Measurements from ENCODE around the gene DECR2.
A peak's percentile ranks its signal among the peaks of the same experiment; 100 is the strongest.
"Not testable (repeated sequence)": the region's sequence is repeated elsewhere in the genome, so short reads cannot be mapped to it uniquely, and the experiment has no call there.

Gene DECR2

DNA sequence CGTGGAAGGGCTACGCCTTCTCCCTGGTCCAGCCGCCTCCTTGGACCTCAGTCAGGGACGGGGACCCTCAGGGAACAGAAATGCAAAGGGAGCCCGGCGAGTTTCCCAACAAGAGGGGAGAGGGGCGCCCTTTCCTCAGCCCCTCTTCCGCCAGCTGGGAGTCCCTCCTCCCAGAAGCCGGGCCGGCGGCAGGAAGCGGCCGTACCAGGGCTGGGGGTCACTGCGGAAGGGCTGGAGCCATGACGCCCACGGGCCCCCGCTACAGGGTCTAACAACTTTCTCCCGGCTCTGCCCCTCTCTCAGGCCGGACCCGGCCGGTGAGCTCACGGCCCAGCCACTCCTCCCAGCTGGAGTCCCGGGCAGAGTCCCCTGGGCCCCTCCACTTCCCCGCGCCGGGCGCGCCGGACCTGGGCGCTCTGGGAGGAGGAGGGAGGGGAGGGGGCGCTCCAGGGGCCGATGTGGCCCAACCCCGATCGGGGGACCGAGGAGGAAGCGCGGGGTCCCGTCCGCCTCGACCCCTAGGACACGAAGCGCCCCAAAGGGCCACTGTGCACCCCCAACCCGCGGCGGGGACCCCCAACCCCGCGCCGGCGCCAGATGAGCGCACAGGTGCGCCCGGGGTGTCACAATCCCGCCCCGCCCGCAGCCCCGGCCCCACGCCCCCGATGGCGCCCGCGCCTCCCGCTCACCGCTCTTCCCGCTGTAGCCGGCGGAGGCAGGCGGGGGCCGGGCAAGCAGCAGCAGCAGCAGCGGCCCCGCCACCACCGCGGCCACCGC is 20.5 kb upstream of the DECR2 start:
- Histone ChIP-seq H3K27ac (ENCODE audit: low read depth, low read length) (peak overlapping the region; percentile 71; the same call in 1 of the 2 replicates), H3K36me3 (ENCODE audit: insufficient read depth, low read length) (peaks cover 14% of the 10 kb centered on the region), H3K4me1 (ENCODE audit: insufficient read depth, low read length) (peaks cover 18% of the 10 kb centered on the region), H3K4me3 (ENCODE audit: low read length) (peak overlapping the region; percentile 90), H3K27me3 (ENCODE audit: insufficient read depth, low read length) (peaks cover 16% of the 10 kb centered on the region; the same call in 1 of the 2 replicates), H3K9ac (ENCODE audit: low read depth, low read length) (peak overlapping the region; percentile 66), H3K9me3 (ENCODE audit: insufficient read depth, low read depth, low read length) (no peaks in the 10 kb centered on the region)
- under 1% methylated on average over 73 of the region's 73 CpGs for WGBS

DNA sequence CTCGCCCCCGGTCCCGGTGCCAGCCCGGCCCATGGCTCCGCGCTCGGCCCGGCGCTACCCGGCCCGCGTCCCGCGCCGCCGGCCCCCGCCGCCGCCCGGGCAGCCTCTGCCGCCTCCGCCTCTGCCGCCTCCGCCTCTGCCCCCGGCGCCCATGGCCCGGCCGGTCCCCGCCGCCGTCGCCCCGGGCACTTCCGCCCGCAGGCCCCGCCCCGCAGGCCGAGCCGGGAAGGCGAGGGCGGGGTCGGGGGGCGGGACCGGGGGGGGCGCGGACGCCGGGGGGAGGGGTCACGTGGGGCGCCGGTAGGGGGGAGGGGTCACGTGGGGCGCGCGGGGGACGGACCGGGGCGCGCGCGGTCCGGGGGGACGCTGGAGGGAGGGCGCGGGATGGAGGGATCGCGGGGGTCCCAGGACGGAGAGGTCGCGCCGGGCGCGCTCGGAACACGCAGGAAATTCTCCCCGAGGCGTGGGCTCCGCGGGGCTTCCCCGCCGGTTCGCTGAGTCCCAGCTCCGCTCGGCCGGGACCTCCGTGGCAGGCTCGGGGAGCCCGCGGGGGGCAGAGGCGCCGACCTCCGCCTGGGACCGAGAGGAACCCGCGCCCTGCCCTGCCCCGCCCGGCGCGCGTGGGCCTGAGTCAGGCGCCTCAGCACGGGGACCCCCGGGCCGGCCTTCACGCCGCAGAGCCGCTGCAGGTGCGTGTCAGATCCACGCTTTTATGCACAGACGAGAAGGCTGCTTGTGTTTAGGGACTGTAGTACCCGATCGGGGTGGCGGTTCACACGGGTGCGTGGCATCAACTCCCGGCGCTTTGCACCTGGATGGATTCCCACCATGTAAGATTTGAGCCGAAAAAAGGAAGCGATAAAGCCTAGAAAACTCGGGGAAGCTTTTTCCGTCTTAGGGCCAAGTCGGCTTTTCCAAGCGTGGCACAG is 19.6 kb upstream of the DECR2 start, which contains the start of gene PGAP6:
PGAP6 (minus strand) TSS at position 190 of the 929 bp plus-strand sequence; CDS start at position 33, 157 bp downstream.
- under 1% methylated on average over 104 of the region's 123 CpGs for WGBS
- Histone ChIP-seq H3K27ac (ENCODE audit: low read depth, low read length) (peak within 1 kb of the TSS; percentile 90), H3K9ac (ENCODE audit: low read depth, low read length) (peak within 1 kb of the TSS; percentile 77), H3K27me3 (ENCODE audit: insufficient read depth, low read length) (peaks cover 16% of the 10 kb centered on the region; the same call in 1 of the 2 replicates), H3K4me3 (ENCODE audit: low read length) (peak within 1 kb of the TSS; percentile 90), H3K9me3 (ENCODE audit: insufficient read depth, low read depth, low read length) (no peaks in the 10 kb centered on the region), H3K4me1 (ENCODE audit: insufficient read depth, low read length) (peaks cover 18% of the 10 kb centered on the region), H3K36me3 (ENCODE audit: insufficient read depth, low read length) (peaks cover 5% of the 10 kb centered on the region)

DNA sequence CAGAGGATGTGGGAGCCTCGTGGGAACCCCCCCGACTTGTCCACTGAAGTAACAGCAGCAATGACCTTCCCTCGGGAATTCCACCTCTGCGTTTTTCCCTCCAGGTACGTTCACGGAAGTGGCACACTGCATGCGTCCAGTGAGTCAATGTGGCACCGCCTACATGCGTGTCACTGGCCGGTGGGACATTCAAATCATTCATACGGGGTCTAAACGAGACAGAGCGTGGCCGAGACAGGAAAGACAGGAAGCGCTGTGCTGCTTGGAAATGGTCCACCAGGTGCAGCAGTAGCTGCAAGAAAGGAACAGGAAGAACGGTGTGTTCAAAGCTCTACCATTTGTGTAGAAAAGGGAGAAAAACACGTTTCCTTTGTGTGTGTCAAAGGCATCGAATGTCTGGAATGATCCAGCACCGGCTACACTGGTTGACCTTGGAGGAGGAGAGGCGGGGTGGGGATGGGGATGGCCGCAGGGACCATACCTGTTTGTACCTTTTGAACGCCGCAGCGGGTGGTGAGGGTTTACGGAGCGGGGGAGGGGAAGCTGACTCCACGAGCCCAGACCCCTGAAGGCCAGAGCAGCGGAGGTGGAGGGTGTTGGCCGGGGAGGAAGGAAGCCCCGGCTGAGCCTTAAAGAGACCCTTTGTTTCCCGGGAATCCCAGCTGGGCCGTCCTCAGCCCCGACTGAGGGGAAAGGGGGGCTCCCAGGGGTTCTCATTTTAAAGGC is 18.2 kb upstream of the DECR2 start:
- H3K4me1 ChIP-seq (ENCODE audit: insufficient read depth, low read length), result peaks cover 18% of the 10 kb centered on the region
- peak overlapping the region; percentile 90 for H3K27ac ChIP-seq (ENCODE audit: low read depth, low read length)
- H3K27me3 ChIP-seq (ENCODE audit: insufficient read depth, low read length), result peaks cover 16% of the 10 kb centered on the region; the same call in 1 of the 2 replicates
- peak overlapping the region; percentile 83 for H3K4me3 ChIP-seq (ENCODE audit: low read length)
- H3K36me3 ChIP-seq (ENCODE audit: insufficient read depth, low read length), result no peaks in the 10 kb centered on the region
- WGBS, result 2% methylated on average over 33 of the region's 33 CpGs
- H3K9me3 ChIP-seq (ENCODE audit: insufficient read depth, low read depth, low read length), result no peaks in the 10 kb centered on the region
- peak overlapping the region; percentile 40 for H3K9ac ChIP-seq (ENCODE audit: low read depth, low read length)

DNA sequence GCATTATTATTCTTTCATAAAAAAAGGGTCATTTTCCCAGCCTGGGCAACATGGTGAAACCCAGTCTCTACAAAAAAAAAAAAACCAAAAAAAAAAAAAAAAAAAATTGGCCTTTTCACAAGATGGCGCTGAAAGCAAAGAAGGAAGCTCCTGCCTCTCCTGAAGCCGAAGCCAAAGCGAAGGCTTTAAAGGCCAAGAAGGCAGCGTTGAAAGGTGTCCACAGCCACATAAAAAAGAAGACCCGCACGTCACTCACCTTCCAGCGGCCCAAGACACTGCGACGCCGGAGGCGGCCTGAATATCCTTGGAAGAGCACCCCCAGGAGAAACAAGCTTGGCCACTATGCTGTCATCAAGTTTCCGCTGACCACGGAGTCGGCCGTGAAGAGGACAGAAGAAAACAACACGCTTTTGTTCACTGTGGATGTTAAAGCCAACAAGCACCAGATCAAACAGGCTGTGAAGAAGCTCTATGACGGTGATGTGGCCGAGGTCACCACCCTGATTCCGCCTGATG is 15.0 kb upstream of the DECR2 start:
- Histone ChIP-seq H3K9ac (ENCODE audit: low read depth, low read length) (no peak overlapping the region), H3K36me3 (ENCODE audit: insufficient read depth, low read length) (no peaks in the 10 kb centered on the region), H3K4me3 (ENCODE audit: low read length) (no peak overlapping the region), H3K27ac (ENCODE audit: low read depth, low read length) (no peak overlapping the region), H3K27me3 (ENCODE audit: insufficient read depth, low read length) (peaks cover 16% of the 10 kb centered on the region; the same call in 1 of the 2 replicates), H3K4me1 (ENCODE audit: insufficient read depth, low read length) (peaks cover 12% of the 10 kb centered on the region), H3K9me3 (ENCODE audit: insufficient read depth, low read depth, low read length) (no peaks in the 10 kb centered on the region)
- 87% methylated on average over 19 of the region's 19 CpGs for WGBS

DNA sequence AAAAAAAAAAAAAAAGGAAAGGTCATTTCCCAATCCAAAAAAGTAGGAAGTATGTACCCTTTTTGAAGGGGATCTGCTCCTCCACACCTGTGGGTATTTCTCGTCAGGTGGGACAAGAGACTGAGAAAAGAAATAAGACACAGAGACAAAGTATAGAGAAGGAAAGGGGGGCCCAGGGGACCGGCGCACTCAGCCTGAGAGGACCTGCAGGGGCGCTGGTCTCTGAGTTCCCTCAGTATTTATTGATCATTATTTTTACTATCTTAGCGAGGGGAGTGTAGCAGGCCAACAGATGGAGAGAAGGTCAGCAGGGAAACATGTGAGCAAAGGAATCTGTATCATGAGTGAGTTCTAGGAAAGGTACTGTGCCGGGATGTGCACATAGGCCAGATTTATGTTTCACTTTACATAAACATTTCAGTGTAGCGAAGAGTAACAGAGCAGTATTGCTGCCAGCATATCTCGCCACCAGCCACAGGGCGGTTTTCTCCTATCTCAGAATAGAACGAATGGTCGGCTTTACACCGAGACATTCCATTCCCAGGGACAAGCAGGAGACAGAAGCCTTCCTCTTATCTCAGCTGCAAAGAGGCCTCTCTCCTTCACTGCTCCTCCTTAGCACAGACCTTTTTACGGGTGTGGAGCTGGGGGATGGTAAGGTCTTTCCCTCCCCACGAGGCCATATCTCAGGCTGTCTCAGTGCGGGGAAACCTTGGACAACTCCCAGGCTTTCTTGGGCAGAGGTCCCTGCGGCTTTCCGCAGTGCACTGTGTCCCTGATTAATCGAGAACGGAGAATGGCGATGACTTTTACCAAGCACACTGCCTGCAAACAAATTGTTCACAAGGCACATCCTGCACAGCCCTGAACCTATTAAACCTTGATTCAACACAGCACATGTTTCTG is 13.7 kb upstream of the DECR2 start:
- H3K36me3 ChIP-seq (ENCODE audit: insufficient read depth, low read length); H3K9me3 ChIP-seq (ENCODE audit: insufficient read depth, low read depth, low read length); H3K4me3 ChIP-seq (ENCODE audit: low read length); H3K27ac ChIP-seq (ENCODE audit: low read depth, low read length); H3K9ac ChIP-seq (ENCODE audit: low read depth, low read length); H3K27me3 ChIP-seq (ENCODE audit: insufficient read depth, low read length): not testable (repeated sequence)
- peaks cover 11% of the 10 kb centered on the region for H3K4me1 ChIP-seq (ENCODE audit: insufficient read depth, low read length)
- 84% methylated on average over 18 of the region's 20 CpGs for WGBS

DNA sequence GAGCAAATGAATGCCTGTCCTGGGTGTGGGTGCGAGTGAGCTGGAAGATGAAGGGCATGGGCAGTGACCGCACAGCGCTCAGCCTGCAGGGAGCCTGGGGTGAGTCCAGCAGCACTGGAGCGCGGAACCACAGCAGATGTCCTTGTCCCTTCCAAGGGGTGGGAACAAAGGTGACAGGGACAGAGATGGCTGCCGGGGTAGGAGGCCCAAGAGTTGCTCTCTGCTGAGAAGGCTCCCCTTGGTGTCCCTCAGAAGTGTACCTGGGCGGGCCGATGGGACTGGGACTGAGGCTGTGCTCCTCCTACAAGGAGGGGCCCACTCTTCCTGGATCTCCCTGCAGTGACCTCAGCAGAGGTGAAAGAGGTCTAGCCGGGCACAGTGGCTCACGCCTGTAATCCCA is 12.3 kb upstream of the DECR2 start:
- H3K9me3 ChIP-seq (ENCODE audit: insufficient read depth, low read depth, low read length), result 0 out of 2 replicates have a peak, but pooled peaks cover 4% of the 10 kb centered on the region
- peaks cover under 1% of the 10 kb centered on the region; the same call in 1 of the 2 replicates for H3K4me1 ChIP-seq (ENCODE audit: insufficient read depth, low read length)
- H3K27me3 ChIP-seq (ENCODE audit: insufficient read depth, low read length), result no peaks in the 10 kb centered on the region
- 88% methylated on average over 10 of the region's 10 CpGs for WGBS
- no peaks in the 10 kb centered on the region for H3K36me3 ChIP-seq (ENCODE audit: insufficient read depth, low read length)
- no peak overlapping the region for H3K4me3 ChIP-seq (ENCODE audit: low read length)
- H3K27ac ChIP-seq (ENCODE audit: low read depth, low read length), result no peak overlapping the region
- no peak overlapping the region for H3K9ac ChIP-seq (ENCODE audit: low read depth, low read length)

DNA sequence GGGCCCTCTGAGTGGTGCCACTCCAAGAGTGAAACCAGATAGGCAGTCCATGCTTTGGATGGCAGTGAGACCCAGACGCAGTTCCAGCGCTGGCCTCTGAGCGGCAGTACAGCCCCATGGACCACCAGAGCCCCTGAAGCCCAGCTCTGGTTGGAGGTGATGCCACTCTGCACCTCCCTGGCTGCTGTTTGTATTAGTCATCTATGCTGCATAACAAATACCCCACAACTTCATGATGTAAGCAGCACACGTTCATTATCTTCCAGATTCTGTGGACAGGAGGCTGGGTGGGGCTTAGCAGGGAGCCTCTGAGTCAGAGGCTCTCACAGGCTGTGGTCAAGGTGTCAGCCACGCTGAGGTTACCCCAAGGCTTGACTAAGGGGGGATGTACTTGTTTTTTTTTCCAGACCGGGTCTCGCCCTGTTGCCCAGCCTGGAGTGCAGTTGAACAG is 9.8 kb upstream of the DECR2 start:
- no peak overlapping the region for H3K4me3 ChIP-seq (ENCODE audit: low read length)
- H3K9ac ChIP-seq (ENCODE audit: low read depth, low read length), result no peak overlapping the region
- 59% methylated on average over 7 of the region's 7 CpGs for WGBS
- no peak overlapping the region for H3K27ac ChIP-seq (ENCODE audit: low read depth, low read length)
- no peaks in the 10 kb centered on the region for H3K36me3 ChIP-seq (ENCODE audit: insufficient read depth, low read length)
- no peaks in the 10 kb centered on the region for H3K27me3 ChIP-seq (ENCODE audit: insufficient read depth, low read length)
- 0 out of 2 replicates have a peak, but pooled peaks cover 4% of the 10 kb centered on the region for H3K9me3 ChIP-seq (ENCODE audit: insufficient read depth, low read depth, low read length)
- peaks cover 6% of the 10 kb centered on the region; the same call in 1 of the 2 replicates for H3K4me1 ChIP-seq (ENCODE audit: insufficient read depth, low read length)

DNA sequence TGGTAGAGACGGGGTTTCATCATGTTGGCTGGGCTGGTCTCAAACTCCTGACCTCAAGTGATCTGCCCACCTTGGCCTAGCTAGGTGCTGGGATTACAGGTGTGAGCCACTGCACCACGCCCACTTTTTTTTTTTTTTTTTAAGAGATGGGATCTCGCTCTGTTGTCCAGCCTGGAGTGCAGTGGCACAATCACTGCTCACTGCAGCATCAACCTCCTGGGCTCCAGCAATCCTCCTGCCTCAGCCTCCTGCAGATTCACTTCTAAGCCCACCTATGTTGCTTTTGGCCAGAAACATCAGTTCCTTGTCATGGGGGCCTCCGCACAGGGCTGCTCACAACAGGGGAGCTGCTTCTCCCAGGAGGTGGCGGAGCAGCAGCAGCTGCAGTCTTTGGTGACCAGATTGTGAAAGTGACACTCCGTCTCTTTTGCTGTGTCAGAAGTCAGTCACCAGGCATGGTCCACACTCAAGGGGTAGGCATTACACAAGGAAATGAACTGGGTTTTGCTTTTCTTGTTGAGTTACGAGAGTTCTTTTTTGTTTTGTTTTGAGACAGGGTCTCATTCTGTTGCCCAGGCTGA is 9.1 kb upstream of the DECR2 start:
- H3K27me3 ChIP-seq (ENCODE audit: insufficient read depth, low read length), result no peaks in the 10 kb centered on the region
- H3K9ac ChIP-seq (ENCODE audit: low read depth, low read length), result no peak overlapping the region
- no peaks in the 10 kb centered on the region for H3K36me3 ChIP-seq (ENCODE audit: insufficient read depth, low read length)
- no peak overlapping the region for H3K27ac ChIP-seq (ENCODE audit: low read depth, low read length)
- no peak overlapping the region for H3K4me3 ChIP-seq (ENCODE audit: low read length)
- 94% methylated on average over 7 of the region's 7 CpGs for WGBS
- peaks cover 6% of the 10 kb centered on the region; the same call in 1 of the 2 replicates for H3K4me1 ChIP-seq (ENCODE audit: insufficient read depth, low read length)
- H3K9me3 ChIP-seq (ENCODE audit: insufficient read depth, low read depth, low read length), result 0 out of 2 replicates have a peak, but pooled peaks cover 4% of the 10 kb centered on the region

DNA sequence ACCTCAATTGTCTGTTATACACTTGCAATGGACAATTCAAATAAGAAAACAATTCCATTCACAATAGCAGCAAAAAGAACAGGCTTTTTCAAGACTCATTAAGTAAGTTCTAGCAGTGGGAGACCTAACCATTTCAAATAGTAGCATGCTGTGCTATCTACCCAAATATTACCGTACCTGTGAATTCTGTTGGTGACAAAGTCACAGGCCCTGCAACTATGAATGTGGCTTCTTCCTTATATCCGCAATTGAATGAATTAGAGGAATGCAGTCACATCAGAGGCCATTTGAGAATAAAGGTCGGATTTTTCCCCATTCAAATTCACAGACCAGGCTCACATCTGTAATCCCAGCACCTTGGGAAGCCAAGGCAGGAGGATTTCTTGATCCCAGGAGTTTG is 5.5 kb upstream of the DECR2 start:
- WGBS, result 27% methylated on average over 3 of the region's 3 CpGs
- Histone ChIP-seq H3K4me1 (ENCODE audit: insufficient read depth, low read length) (peaks cover 14% of the 10 kb centered on the region), H3K27ac (ENCODE audit: low read depth, low read length) (peak overlapping the region; percentile 84; the same call in 1 of the 2 replicates)

More for the DNA sequence above, 5.5 kb upstream of the DECR2 start:
- H3K4me3 ChIP-seq (ENCODE audit: low read length), result peak overlapping the region; percentile 68
- H3K27me3 ChIP-seq (ENCODE audit: insufficient read depth, low read length), result no peaks in the 10 kb centered on the region
- H3K9me3 ChIP-seq (ENCODE audit: insufficient read depth, low read depth, low read length), result 0 out of 2 replicates have a peak, but pooled peaks cover 4% of the 10 kb centered on the region
- peaks cover 22% of the 10 kb centered on the region for H3K36me3 ChIP-seq (ENCODE audit: insufficient read depth, low read length)
- H3K9ac ChIP-seq (ENCODE audit: low read depth, low read length), result peak overlapping the region; percentile 68

All from HUES64 (cell line).